ENCODE data around the gene CNBD2.
A peak's percentile ranks its signal among the peaks of the same experiment; 100 is the strongest.
"Not testable (repeated sequence)": the region's sequence is repeated elsewhere in the genome, so short reads cannot be mapped to it uniquely, and the experiment has no call there.

CNBD2 gene

DNA sequence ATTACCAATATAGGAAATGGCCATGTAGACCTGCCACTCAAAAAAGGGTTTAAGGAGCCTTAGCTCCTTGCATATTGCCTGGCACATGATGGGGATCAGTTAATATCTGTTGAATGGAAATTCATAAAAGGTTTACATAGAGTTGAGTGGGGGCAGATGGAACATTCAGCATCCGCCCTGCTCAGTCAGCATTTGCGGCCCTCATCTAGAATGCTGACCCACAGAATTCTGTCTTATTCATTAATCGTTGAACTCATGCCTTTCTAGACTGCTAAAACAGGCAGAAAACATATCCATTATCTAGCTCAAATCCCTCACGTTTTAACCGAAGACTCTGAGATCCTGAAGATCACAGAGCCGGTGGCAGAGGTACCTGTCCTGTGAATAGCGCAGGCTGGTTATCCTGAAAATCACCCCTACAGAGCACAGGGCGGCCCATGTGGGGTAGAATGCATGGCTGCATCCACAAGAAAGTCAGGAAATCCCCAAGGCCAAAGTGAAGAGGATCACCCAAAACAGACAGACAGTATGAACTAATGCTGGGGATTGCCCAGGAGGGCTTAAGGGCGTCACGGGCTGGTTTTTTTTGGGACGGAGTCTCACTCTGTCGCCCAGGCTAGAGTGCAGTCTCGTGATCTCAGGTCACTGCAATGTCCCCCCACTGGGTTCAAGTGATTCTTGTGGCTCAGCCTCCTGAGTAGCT lies 59.9 kb downstream of the CNBD2 start:
- DNase-seq, result no peak

DNA sequence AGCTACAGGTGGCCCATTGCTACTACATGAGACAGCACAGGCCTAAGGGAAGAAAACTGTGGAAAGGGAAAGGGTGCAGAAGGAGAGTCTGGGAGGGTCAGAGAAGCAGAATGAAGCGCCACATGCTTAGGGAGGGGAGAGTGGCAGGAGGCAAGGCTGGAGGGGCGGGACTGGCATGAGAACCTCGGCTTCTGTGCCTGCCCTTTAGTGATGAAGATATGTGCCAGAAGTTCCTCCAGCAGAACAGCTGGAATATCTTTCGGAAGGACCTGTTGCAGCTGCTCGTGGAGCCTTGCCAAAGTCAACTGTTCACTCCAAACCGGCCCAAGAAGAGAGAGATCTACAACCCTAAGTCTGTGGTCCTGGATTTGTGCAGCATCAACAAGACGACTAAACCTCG lies 61.8 kb downstream of the CNBD2 start:
- DNase-seq, result no peak

DNA sequence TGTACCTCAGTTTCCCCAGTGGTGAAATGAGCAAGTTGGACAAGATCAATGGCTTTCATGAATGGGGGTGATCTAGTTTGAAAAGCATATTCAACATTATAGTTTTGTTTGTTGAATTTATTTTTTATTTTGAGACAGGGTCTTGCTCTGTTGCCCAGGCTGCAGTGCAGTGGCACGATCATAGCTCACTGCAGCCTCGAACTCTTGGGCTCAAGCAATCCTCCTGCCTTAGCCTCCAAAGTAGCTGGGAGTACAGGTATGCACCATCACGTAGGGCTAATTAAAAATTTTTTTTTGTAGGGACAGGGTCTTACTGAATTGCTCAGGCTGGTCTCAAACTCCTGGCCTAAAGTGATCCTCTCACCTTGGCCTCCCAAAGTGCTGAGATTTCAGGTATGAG lies 63.4 kb downstream of the CNBD2 start:
- no peak for DNase-seq

DNA sequence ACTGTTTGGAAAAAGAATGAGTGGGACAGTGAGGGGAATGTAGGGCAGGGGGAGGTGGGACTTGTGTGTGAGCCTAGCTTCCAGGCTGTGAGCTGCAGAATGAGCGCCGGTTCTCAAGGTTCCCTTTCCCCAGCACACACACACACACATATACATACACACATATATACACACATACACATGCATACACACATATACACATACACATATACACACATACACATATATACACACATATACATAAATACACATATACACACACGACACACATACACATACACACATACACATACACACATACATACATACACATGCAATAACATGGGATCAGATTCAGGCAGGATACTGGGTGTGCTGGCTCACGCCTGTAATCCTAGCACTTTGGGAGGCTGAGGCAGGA lies 66.5 kb downstream of the CNBD2 start:
- DNase-seq, result no peak

DNA sequence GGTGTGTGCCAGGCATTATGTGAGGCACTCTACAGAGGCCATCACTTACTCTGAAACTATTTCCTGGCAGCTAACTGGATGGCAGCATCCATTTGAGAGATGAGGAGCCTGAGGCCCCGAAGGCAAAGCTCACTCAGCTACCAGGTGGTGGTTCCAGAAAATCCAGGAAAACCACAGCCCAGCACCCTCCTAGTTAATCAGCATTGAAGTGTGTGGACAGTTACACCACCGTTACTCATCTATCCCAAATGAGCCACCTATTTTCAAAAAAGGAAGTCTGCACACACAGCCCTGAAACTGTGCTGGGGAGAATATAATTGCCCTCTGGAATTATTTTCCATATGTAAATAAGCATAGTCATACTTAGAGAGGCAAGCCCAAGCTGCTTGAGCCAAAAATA lies 67.4 kb downstream of the CNBD2 start:
- DNase-seq, result no peak

- DNase-seq, result no peak
These were observed 68.3 kb downstream of the CNBD2 start for GRCh38 chr20:36036688-36037087.

DNA sequence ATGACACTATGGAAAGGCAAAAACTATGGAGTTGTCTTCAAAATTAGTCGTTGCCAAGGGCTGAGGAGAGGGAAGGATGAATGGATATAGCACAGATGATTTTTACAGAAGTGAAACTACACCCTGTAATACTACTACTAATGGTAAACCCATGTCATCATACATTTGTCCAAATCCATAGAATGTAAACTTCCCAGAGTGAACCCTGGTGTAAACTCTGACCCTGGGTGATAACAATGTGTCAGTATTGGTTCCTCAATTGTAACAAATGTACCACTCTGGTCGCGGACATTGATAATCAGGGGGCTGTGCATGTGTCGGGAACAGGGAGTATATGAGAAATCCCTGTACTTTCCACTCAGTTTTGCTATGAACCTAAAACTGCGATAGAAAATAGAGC lies 72.2 kb downstream of the CNBD2 start:
- no peak for DNase-seq

DNA sequence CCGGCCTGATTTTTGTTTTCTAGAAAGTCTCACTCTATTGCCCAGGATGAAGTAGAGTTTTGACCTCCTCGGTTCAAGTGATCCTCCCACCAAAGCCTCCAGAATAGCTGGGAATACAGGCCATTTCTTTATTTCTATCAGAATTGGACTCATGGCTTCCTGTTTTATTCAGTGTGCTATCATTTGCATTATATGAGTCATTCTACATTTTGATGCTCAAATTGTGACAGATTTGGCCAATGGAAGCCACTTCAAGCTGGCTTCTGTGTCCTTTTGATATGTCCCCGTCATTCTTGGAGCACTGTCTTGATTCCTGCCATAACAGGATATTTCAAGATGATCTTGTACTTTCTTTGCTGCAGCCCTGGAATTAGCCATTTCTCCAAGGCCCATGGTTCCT lies 75.1 kb downstream of the CNBD2 start:
- peak; percentile 14 for DNase-seq

GRCh38 chr20:36043892-36044515 lies 75.6 kb downstream of the CNBD2 start:
- DNase-seq, result no peak

DNA sequence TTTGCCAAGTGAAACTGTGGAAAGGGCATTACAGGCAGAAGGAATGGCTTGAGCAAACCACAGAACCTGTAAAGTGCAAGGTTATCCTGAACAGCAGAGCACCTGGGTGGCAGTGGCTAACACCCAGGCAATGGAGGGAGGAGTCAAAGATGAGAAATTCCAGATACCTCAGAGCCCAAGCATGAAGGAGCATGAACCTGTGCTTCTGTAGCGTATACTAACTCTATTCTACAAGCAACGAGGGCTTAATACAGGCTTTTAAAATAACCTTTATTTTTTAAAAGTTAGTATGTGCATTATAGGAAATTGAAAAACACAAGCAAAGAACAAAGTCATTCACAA lies 77.0 kb downstream of the CNBD2 start:
- peak; percentile 19 for DNase-seq

DNA sequence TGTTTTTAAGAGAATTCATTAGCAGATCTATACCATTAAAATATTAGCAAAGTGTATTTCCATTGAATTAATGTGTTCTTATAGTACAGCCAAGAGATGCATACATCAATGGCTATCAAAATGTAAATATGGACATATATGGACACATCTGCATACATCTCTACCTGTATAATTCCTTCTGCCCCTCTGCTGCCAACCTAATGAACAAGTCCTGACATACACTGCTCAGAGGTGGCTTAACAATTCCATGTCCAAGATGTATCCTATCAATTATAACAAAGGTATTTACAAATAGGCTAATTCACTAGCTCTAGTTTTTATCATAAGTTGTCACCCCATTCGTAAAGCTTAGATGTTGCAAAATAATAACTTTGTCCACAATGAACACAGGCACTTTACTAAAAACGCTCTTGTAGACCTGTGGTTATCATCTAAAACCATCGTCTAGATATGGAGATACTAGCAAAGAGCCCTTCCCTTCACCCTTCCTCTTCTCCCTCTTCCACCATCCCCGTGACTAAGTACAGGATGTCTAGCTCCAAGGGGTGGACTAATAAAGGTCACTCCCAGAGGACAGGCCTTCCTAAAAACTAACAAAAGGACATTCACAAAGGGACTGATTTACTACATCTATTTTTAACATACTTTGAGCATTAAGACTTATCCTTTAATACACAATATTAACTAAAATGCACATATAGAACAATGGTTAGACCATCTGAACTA lies 77.8 kb downstream of the CNBD2 start:
- DNase-seq, result not testable (repeated sequence)

DNA sequence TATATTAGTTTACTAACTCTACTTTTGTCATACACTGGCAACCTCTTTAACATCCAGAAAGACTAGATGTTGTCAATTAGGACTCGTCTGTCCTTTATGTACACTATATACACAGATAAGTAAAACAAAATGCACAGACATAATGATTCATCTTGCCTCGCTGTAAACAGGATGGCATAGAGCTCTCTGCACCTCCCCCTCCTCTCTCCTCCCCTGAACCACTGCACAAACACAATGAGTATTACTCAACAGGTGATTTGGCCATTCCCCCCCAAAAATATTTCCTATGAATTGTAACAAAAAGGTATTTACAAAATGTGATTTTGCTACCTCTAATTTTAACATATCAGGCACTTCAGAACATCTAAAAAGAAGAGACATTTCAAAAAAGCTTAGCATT lies 81.0 kb downstream of the CNBD2 start:
- DNase-seq, result peak; percentile 18

GRCh38 chr20:36050436-36051317 lies 82.3 kb downstream of the CNBD2 start:
- DNase-seq, result peak; percentile 95

DNA sequence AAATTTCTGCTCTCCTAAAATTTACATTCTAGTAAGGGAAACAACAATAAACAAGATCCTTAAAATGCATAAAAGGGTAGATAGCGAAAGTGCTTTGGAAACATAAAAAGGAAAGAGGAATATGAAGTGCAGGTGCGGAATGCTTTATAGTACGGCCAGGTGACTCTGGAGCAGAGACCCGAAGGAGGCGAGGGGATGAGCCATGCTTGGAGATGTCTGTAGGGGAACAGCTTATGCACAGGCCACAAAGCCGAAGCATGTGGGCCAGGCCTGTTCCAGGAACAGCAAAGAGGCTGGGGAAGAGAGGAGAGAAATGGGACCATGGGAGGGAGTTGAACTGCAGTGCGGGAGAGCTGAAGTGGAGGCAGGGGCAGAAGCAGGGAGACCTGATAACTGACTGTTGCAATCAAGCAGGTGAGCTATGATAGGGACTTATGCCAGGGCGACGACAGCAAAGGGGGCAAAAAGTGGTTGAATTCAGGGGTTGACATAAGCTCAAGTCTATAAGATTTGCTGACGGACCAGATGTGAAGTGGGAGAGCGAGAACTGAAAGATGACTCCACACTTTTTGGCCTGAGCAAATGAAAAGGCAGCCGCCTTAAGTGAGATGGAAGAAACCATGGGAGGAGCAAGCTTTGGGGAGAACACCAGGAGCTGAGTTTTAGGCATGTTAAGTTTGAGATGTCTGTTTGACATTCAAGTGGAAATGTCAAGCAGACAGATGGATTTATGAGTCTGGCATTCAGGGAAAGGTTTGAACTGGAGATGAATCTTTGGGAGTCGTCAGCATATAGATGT lies 83.1 kb downstream of the CNBD2 start:
- DNase-seq, result peak; percentile 51

DNA sequence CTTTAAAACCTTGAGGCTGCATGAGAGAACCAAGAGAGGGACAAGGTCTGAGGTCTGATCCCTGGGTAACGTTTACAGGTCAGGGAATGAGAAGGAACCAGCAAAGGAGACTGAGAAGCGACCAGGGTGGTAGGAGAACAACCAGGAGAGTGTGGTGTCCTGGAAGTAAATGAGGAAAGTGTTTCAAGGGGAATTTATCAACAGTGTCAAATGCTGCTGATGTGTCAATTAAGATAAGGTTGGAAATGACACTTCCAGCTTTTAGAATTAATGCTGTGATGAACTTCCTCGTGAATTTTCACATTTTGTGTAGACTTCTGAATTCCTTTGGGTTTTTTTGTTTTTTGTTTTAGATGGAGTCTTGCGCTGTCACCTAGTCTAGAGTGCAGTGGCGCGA lies 83.7 kb downstream of the CNBD2 start:
- DNase-seq, result no peak

- not testable (repeated sequence) for DNase-seq
These were observed 85.6 kb downstream of the CNBD2 start for GRCh38 chr20:36053863-36054518.

- no peak for DNase-seq
These were observed 86.8 kb downstream of the CNBD2 start for GRCh38 chr20:36055145-36055544.

- no peak for DNase-seq
These were observed 92.3 kb downstream of the CNBD2 start for GRCh38 chr20:36060676-36061075.

GRCh38 chr20:36061754-36062153 lies 93.4 kb downstream of the CNBD2 start:
- DNase-seq, result no peak

DNA sequence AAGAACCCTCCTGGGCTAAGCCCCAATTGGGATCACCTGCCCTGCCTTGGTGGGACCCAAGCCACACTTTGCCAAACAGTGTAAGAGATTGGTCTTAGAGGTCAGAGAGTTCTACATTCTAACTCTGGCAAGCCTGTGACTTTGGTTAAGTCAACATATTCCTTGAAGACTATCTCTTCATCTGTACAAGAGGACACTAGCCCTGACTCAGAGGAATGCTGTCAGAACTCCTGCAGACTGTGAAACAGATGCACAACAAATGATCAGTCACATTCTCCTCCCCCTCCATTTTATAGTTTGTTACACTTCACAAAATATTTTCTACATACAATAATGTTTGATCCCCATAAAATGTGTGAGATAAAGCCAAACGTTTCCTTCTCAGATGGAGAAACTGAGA lies 94.4 kb downstream of the CNBD2 start:
- no peak for DNase-seq

- DNase-seq, result peak; percentile 56
These were observed 95.7 kb downstream of the CNBD2 start for GRCh38 chr20:36063916-36064657.

Measured in DMS53 (cell line).